T47D (cell line): ENCODE results near the gene IPO8.

Source experiments
- DNase-seq, 2 experiments: peaks; one replicate each; pipeline versions ENCODE4 v3.0.0 to v3.0.0-alpha.2; 2011 to 2012; ENCODE audit warnings: low read depth in 1 of 2, low spot score in 1 of 2
- JUND ChIP-seq: IDR thresholded peaks from 2 replicates; pipeline ENCODE4 v1.6.1; 2012; ENCODE audit warnings: low read depth
- in situ Hi-C: cut with HindIII; loops from 2 replicates; pipeline ENCODE4 v1.10.0; 2016; ENCODE audit warnings: low sequenced_read_pairs, low pct_unique_long_range_greater_than_20kb

Gene IPO8

GRCh38 chr12:30695199-30696102 lies at the start of gene IPO8:
TSS of gene IPO8 (minus strand) at chr12:30695869. CDS start at chr12:30695647, 222 bp downstream.
- TF ChIP-seq JUND: no peak
- in situ Hi-C loops: no loop called here
- DNase-seq: peak; percentile 92 to 96

GRCh38 chr12:30744321-30744720 lies 48.7 kb upstream of the IPO8 start:
- no peak for DNase-seq
- in situ Hi-C loops: no loop called here
- TF ChIP-seq JUND: no peak

- in situ Hi-C loops: no loop called here
- TF ChIP-seq JUND: no peak
- no peak for DNase-seq
These were observed 44.6 kb upstream of the IPO8 start for GRCh38 chr12:30740274-30740673.

- DNase-seq: no peak
- no peak for TF ChIP-seq JUND
- in situ Hi-C loops: no loop called here
These were observed 43.4 kb upstream of the IPO8 start for GRCh38 chr12:30739020-30739419.

- in situ Hi-C loops: no loop called here
- no peak for TF ChIP-seq JUND
- DNase-seq: no peak
These were observed 37.4 kb upstream of the IPO8 start for GRCh38 chr12:30732954-30733637.

GRCh38 chr12:30730011-30730410 lies 34.3 kb upstream of the IPO8 start:
- TF ChIP-seq JUND: no peak
- no peak for DNase-seq
- in situ Hi-C loops: no loop called here

- in situ Hi-C loops: no loop called here
These were observed 33.9 kb upstream of the IPO8 start for GRCh38 chr12:30729547-30729946.

GRCh38 chr12:30726647-30727046 lies 31.0 kb upstream of the IPO8 start:
- no peak for TF ChIP-seq JUND
- in situ Hi-C loops: no loop called here
- DNase-seq: no peak

More at GRCh38 chr12:30729547-30729946, 33.9 kb upstream of the IPO8 start:
- TF ChIP-seq JUND: no peak
- DNase-seq: no peak

GRCh38 chr12:30725739-30726138 lies 30.1 kb upstream of the IPO8 start:
- no peak for DNase-seq
- in situ Hi-C loops: no loop called here

GRCh38 chr12:30719060-30719459 lies 23.4 kb upstream of the IPO8 start:
- DNase-seq: peak; percentile 14 to 78
- in situ Hi-C loops: no loop called here
- no peak for TF ChIP-seq JUND

More at GRCh38 chr12:30725739-30726138, 30.1 kb upstream of the IPO8 start:
- TF ChIP-seq JUND: no peak

- TF ChIP-seq JUND: no peak
- in situ Hi-C loops: no loop called here
- no peak for DNase-seq
These were observed 12.1 kb upstream of the IPO8 start for GRCh38 chr12:30707613-30708342.

GRCh38 chr12:30706476-30706875 lies 10.8 kb upstream of the IPO8 start:
- DNase-seq: no peak
- TF ChIP-seq JUND: no peak
- in situ Hi-C loops: no loop called here

GRCh38 chr12:30701056-30701455 lies 5.4 kb upstream of the IPO8 start:
- no peak for DNase-seq
- in situ Hi-C loops: no loop called here
- no peak for TF ChIP-seq JUND
